Caki2 (cell line): Measurements from ENCODE around the gene TBL1X. TPM values are rescaled to one million over a fixed set of nuclear protein-coding genes. Genes with fewer than 3 reads are reported as not detected.

Source experiments
- DNase-seq: peaks from one replicate; pipeline ENCODE4 v3.0.0-alpha.2; 2015; ENCODE audit warnings: low read depth
- in situ Hi-C: cut with HindIII; loops from 2 replicates; pipeline ENCODE4 v1.10.0; 2016; ENCODE audit warnings: low sequenced_read_pairs, low pct_unique_long_range_greater_than_20kb, mixed read lengths
- total RNA-seq: library from RNA; depleted of rRNA; stranded (reverse); fragments of >200 nt; shearing (Covaris generic); gene quantifications from 2 replicates; pipeline ENCODE4 v1.2.3, GENCODE V29; 2014; ENCODE audit warnings: low replicate concordance

Gene TBL1X
- total RNA-seq, 1 experiment from 2014 or later = 10.6 TPM

DNA sequence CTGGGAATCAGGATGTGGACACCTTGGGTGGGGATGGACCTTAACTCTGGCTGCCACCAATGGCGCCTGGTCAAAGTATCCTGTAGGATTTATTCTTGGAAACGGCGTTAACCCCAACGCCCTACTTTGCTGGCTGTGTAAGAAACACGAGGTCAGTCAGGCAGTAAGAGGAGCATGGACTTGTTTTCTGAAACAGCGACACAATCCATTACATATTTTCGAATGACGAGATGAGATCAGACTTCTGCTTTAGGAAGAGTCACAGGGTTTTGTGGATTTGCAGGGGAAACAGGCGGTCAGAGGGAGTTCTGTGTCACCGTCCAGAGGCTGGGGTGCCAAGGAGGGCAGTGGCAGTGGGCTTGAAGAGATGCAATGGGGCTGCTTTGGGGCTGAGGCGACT lies 92.2 kb downstream of the TBL1X start:
- in situ Hi-C loops = no loop called here
- no peak for DNase-seq

- DNase-seq = no peak
- in situ Hi-C loops = no loop called here
Observed at GRCh38 chrX:9557521-9557920, 92.7 kb downstream of the TBL1X start.

- in situ Hi-C loops = no loop called here
- no peak for DNase-seq
Observed at GRCh38 chrX:9558615-9559014, 93.8 kb downstream of the TBL1X start.

DNA sequence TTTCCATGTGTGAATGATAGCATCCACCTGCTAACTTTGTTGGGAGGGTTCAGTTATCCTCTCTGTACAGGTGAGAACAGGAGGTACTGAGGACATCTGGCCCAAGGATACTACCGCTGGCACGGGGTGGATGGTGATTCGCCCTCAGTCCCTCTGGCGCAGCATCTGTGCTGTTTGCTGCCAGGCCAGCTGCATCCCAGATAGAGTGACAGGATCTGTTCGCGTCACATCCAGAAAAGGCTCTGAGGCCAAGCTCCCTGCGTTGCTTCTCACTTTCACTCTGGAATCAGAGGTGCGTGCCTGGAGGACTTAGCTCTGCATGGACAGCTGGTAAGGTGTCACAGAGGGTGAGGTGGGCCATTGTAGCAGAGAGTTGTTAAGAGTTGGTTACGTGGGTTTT lies 95.4 kb downstream of the TBL1X start:
- in situ Hi-C loops = no loop called here
- no peak for DNase-seq

- no peak for DNase-seq
- in situ Hi-C loops = no loop called here
Observed at GRCh38 chrX:9561199-9561598, 96.3 kb downstream of the TBL1X start.

GRCh38 chrX:9562851-9563250 lies 98.0 kb downstream of the TBL1X start:
- in situ Hi-C loops = no loop called here
- peak; percentile 66 for DNase-seq

DNA sequence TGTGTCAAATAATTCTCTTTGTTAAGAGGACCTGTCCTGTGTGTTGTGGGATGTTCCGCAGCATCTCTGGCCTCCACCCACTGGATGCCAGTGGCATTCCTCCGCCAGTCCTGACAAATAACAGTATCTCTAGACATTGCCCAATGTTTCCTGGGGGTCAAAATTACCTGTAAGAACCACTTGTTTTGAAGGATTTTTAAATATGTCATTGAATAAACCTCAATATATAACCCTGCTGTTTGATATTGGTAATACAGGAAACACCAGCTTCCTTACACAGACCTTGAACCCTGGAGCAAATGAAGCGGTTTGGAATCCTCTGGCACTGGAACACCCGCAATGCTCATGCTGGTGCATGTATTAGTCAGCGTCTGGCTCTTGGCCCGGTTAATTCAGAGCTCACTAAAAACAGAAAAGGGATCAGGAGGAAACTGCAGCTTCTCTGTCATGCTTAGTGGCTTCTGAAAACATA lies 101.3 kb downstream of the TBL1X start:
- in situ Hi-C loops = no loop called here
- peak; percentile 84 for DNase-seq

DNA sequence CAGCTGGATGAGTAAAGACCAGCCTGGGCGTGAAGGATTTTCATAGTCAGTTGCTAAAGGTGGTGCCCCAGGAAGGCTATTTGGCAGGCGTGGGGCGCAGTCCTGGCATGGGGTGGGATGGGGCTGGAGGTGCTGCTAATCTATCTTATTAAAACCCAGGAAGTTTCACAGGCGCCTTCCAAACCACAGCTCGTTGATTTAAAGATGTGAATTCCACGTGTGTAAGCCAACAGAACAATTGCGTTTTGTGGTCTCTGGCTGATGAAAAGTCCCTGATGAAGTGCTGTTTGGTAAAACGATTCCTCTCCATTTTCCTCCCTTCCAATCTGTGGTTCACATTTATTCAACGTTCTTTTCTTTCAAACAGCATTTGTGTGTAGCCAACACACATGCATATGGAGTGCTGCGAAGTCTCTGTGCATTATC lies 105.0 kb downstream of the TBL1X start:
- in situ Hi-C loops = no loop called here
- peak; percentile 66 for DNase-seq

DNA sequence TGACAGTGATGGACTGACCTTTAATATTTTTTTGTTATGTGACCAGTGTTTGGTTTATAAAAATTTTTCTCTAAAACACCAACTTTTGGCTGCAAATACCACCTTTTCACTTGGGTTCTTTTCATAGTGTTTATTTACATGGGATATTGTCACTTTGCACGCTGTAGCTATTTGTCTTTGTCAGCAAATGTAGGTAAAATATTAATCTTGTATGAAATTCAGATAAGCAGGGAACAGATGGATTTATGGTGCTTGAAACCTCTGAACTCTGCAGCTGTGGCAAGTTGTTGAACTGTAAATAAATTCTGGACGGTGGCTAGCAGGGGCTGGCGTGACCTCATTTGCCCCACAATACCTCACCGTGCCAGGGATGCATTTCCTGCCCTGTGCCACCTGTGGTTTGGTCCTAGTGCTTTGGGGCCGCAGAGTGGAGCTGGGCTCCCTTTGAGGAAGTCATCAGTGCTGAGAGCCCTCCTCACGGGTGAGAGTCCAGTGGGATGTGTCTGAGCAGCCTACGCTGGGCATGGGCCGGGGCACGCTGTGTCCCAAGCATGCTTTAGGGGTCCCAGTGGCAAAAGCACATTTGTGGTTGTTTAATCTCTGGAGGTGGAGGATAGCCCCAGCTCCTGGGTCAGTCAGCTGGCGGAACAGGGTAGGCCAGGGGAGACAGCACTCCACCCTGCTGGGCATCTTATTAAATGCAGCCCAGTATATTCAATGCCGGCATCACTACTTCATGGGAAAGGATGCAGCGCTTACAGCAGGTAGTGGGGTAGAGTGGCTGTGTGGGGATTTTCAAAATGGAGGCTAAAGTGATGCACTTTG lies 108.6 kb downstream of the TBL1X start:
- peak; percentile 48 for DNase-seq
- in situ Hi-C loops = no loop called here

- in situ Hi-C loops = no loop called here
- no peak for DNase-seq
Observed at GRCh38 chrX:9576059-9576458, 111.2 kb downstream of the TBL1X start.

GRCh38 chrX:9577555-9577954 lies 112.7 kb downstream of the TBL1X start:
- in situ Hi-C loops = no loop called here
- no peak for DNase-seq

DNA sequence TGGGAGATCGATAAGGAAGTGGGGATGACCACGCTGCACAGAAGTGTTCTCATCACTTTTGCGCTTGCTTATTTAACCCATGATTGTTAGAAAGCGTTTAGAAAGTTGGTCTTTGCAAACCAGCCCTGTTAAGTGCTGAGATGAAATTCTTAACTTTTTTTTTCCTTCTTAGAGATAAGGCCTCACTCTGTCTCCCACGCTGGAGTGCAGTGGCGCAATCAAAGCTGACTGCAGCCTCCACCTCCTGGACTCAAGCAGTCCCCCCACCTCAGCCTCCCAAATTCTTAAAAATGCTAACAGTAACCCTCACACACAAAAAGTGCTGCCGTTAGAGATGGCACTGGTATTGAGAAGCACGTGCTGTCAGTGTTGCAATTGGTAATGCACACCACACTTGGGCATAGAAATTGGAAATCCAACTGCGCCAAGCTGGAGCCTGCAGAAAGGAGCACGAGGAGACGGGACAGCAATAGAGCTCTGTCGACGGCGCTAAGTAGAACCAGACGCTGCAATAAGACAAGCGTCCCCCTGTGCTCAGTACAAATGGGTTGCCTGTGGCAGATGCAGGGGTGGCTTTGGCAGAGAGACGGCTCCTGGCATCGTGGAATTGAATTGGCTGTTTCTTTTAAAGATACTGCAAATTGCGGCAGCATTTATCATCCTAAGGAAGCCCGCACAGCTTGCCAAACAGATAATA lies 113.4 kb downstream of the TBL1X start:
- in situ Hi-C loops = no loop called here
- DNase-seq = no peak

DNA sequence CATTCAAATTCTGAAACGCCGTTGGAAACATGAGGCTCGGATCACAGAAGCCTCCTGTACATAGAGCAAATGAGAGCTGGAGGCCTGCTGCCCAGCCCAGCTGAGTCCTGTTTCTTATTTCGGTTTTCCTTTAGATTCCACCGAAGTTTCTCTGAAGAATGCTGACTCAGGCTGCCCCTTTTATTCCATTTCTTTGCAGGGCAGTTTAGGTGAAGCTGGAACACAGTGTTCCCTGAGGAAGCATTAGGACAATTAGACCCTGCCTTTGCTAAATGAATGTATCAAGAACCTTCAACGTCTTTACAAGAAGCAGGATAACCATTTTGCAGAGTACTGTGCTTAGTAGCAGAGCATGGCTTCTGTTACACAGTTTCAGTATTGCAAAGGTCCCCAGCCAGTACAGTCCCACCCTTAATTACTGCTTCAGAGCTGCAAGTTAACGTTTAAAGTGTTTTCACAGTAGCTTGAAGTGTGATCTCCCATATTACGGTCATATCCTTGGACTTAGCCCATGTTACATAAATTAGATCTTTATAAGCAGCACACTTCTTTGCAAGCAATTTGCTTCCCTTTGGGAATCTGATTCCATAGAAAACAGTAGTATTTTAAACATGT lies 117.0 kb downstream of the TBL1X start:
- DNase-seq = no peak
- in situ Hi-C loops = no loop called here

DNA sequence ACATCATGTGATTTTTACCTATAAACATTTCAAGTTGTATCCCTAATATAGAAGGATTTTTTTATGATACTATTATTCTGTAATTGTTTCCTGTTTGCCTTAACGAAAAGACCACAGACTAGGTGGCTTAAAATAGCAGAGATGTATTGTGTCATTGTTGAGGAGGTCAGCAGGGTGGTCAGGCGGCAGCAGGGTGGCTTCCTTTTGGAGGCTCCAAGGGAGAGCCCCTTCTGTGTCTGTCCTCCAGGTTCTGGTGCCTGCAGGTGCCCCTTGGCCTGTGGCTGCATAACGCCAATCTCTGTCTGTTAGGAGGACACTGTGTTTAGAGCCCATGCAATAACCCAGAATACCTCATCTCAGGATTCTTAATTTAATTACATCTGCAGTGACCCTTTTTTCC lies 118.1 kb downstream of the TBL1X start:
- DNase-seq = no peak
- in situ Hi-C loops = no loop called here

GRCh38 chrX:9586992-9587392 lies 122.1 kb downstream of the TBL1X start:
- in situ Hi-C loops = no loop called here
- no peak for DNase-seq

DNA sequence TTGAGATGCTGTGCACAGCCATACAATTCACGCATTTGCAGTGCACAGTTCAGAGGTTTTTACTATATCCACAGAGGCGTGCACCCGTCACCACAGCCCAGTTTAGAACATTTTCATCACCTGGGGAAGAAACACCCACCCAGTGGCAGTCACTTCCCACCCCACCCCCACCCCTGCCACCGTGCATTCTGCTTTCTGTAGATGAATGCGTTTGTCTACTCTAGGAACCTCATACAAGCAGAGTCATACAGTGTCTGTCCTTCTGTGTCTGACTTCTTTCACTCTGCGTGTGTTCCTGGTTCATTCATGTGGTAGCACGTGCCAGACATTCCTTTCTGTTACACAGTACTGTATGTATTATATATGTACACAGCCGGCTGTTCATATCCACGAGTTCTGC lies 122.8 kb downstream of the TBL1X start:
- in situ Hi-C loops = no loop called here
- DNase-seq = no peak

DNA sequence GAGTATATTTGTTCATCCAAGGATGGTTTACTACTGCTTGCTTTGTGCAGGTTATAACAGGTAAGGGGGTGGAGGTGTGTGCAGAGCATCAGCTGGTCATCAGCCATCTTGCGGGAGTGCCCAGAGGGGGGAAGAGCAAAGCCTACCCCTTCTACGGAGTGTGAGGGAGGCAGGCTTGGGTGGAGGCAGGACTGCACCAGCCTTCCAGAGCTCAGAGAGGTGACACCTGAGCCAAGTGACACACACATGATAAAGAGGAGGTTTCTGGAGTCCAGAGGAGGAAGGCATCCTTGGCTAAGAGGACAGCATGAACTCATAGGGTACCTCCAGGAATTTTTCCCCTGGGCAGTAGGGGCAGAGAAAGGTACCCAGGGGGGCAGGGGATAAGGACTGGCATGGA lies 126.6 kb downstream of the TBL1X start:
- in situ Hi-C loops = no loop called here
- DNase-seq = no peak

- in situ Hi-C loops = no loop called here
- no peak for DNase-seq
Observed at GRCh38 chrX:9593756-9594155, 128.9 kb downstream of the TBL1X start.

DNA sequence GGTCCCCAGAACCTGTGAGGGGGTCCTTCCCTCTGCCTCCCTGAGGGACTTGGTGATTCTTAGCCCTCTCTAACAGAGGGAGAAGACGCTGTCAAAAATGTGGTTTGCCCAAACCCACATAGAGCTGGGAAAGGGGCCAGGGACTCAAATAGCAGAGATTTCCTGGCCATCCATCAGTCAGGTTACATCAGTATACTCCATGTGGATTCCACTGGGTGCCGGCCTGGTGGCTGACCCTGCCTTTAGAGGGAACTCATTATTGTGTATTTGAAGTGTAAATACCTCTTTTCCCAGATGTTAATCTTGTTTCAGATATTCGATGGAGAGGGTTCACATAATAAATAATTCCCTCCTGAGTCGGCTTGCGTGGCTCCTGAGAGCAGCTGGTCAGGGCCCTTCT lies 130.3 kb downstream of the TBL1X start:
- DNase-seq = no peak
- in situ Hi-C loops = no loop called here
